ENCODE results near the gene L3MBTL1. TPM values are rescaled to one million over a fixed set of nuclear protein-coding genes. Genes with fewer than 3 reads are reported as not detected.

The L3MBTL1 gene
- 1.9 and 15.8 TPM in 2 replicates for total RNA-seq

GRCh38 chr20:43507150-43508080 is at the start of gene L3MBTL1:
Gene L3MBTL1, plus strand, starts transcription at chr20:43507697. Its CDS starts 5,807 bp downstream, at chr20:43513504.
- DNase-seq (ENCODE audit: extremely low read depth, low read depth, low spot score) = no peak

GRCh38 chr20:43458422-43458924 is 49.0 kb upstream of the L3MBTL1 start:
- DNase-seq (ENCODE audit: extremely low read depth, low read depth, low spot score) = no peak

GRCh38 chr20:43459022-43459942 is 48.2 kb upstream of the L3MBTL1 start:
- DNase-seq (ENCODE audit: extremely low read depth, low read depth, low spot score) = no peak

GRCh38 chr20:43460172-43460829 is 47.2 kb upstream of the L3MBTL1 start:
- DNase-seq (ENCODE audit: extremely low read depth, low read depth, low spot score) = no peak

GRCh38 chr20:43460830-43461200 is 46.7 kb upstream of the L3MBTL1 start:
- no peak for DNase-seq (ENCODE audit: extremely low read depth, low read depth, low spot score)

- DNase-seq (ENCODE audit: extremely low read depth, low read depth, low spot score) = no peak
Observed at GRCh38 chr20:43461894-43462659, 45.4 kb upstream of the L3MBTL1 start.

GRCh38 chr20:43462660-43463526 is 44.6 kb upstream of the L3MBTL1 start:
- no peak for DNase-seq (ENCODE audit: extremely low read depth, low read depth, low spot score)

- no peak for DNase-seq (ENCODE audit: extremely low read depth, low read depth, low spot score)
Observed at GRCh38 chr20:43463527-43464218, 43.8 kb upstream of the L3MBTL1 start.

- DNase-seq (ENCODE audit: extremely low read depth, low read depth, low spot score) = no peak
Observed at GRCh38 chr20:43464219-43464790, 43.2 kb upstream of the L3MBTL1 start.

GRCh38 chr20:43465625-43465943 is 41.9 kb upstream of the L3MBTL1 start:
- no peak for DNase-seq (ENCODE audit: extremely low read depth, low read depth, low spot score)

- DNase-seq (ENCODE audit: extremely low read depth, low read depth, low spot score) = no peak
Observed at GRCh38 chr20:43467589-43467988, 39.9 kb upstream of the L3MBTL1 start.

GRCh38 chr20:43472671-43473380 is 34.7 kb upstream of the L3MBTL1 start:
- no peak for DNase-seq (ENCODE audit: extremely low read depth, low read depth, low spot score)

GRCh38 chr20:43473381-43473704 is 34.2 kb upstream of the L3MBTL1 start:
- no peak for DNase-seq (ENCODE audit: extremely low read depth, low read depth, low spot score)

- DNase-seq (ENCODE audit: extremely low read depth, low read depth, low spot score) = no peak
Observed at GRCh38 chr20:43477193-43477592, 30.3 kb upstream of the L3MBTL1 start.

GRCh38 chr20:43477619-43478018 is 29.9 kb upstream of the L3MBTL1 start:
- DNase-seq (ENCODE audit: extremely low read depth, low read depth, low spot score) = no peak

GRCh38 chr20:43490038-43490437 is 17.5 kb upstream of the L3MBTL1 start:
- no peak for DNase-seq (ENCODE audit: extremely low read depth, low read depth, low spot score)

- DNase-seq (ENCODE audit: extremely low read depth, low read depth, low spot score) = no peak
Observed at GRCh38 chr20:43492101-43492500, 15.4 kb upstream of the L3MBTL1 start.

- DNase-seq (ENCODE audit: extremely low read depth, low read depth, low spot score) = no peak
Observed at GRCh38 chr20:43495388-43495787, 12.1 kb upstream of the L3MBTL1 start.
